ENCODE data around the gene GET3. TPM values are rescaled to one million over a fixed set of nuclear protein-coding genes. Genes with fewer than 3 reads are reported as not detected.

The GET3 gene
- polyA plus RNA-seq, 4 donors, result 62.1 to 85.4 (median 69.8) TPM

- Histone ChIP-seq H3K27ac (ENCODE audit: low read depth in 1 of 3, low read length in 2 of 3) (no peak overlapping the region), H3K9me3 (ENCODE audit: control insufficient read depth in 2 of 2, insufficient read depth in 1 of 2, low read depth in 1 of 2, low read length in 1 of 2) (no peaks in the 10 kb centered on the region), H3K27me3 (ENCODE audit: control insufficient read depth in 3 of 3, insufficient read depth in 3 of 3, low read length in 3 of 3) (no peaks in the 10 kb centered on the region), H3K4me1 (ENCODE audit: control insufficient read depth in 3 of 3, insufficient read depth in 2 of 3, low read depth in 1 of 3, low read length in 2 of 3) (peaks cover 0 to 17% (median 0%) of the 10 kb centered on the region in 3 donors), H3K36me3 (ENCODE audit: control insufficient read depth in 3 of 3, insufficient read depth in 2 of 3, low read depth in 1 of 3, low read length in 3 of 3) (peaks cover 6 to 57% (median 12%) of the 10 kb centered on the region in 3 donors), H3K4me3 (ENCODE audit: low read depth in 1 of 3, low read length in 3 of 3) (no peak overlapping the region)
- 94 to 96% (median 94%) methylated on average over 9 of the region's 9 CpGs for WGBS, 3 donors
- FAIRE-seq (no peak), DNase-seq (no peak)
Observed at GRCh38 chr19:12727745-12728433, 9.4 kb upstream of the GET3 start.

GRCh38 chr19:12730064-12730463, 7.2 kb upstream of the GET3 start:
- 76 to 85% (median 77%) methylated on average over 3 of the region's 3 CpGs for WGBS, 3 donors
- H3K9me3 ChIP-seq (ENCODE audit: control insufficient read depth in 2 of 2, insufficient read depth in 1 of 2, low read depth in 1 of 2, low read length in 1 of 2), result no peaks in the 10 kb centered on the region
- H3K4me1 ChIP-seq (ENCODE audit: control insufficient read depth in 3 of 3, insufficient read depth in 2 of 3, low read depth in 1 of 3, low read length in 2 of 3), result peaks cover 0 to 16% (median 3%) of the 10 kb centered on the region in 3 donors
- no peak overlapping the region for H3K27ac ChIP-seq (ENCODE audit: low read depth in 1 of 3, low read length in 2 of 3)
- no peak overlapping the region for H3K4me3 ChIP-seq (ENCODE audit: low read depth in 1 of 3, low read length in 3 of 3)
- peaks cover 6 to 61% (median 12%) of the 10 kb centered on the region in 3 donors for H3K36me3 ChIP-seq (ENCODE audit: control insufficient read depth in 3 of 3, insufficient read depth in 2 of 3, low read depth in 1 of 3, low read length in 3 of 3)
- DNase-seq, result no peak
- H3K27me3 ChIP-seq (ENCODE audit: control insufficient read depth in 3 of 3, insufficient read depth in 3 of 3, low read length in 3 of 3), result no peaks in the 10 kb centered on the region
- no peak for FAIRE-seq

GRCh38 chr19:12731337-12731736, 6.0 kb upstream of the GET3 start:
- 90 to 94% (median 91%) methylated on average over 22 to 24 of the region's 24 CpGs for WGBS, 3 donors
- FAIRE-seq (no peak), DNase-seq (no peak)
- H3K4me3 ChIP-seq (ENCODE audit: low read depth in 1 of 3, low read length in 3 of 3), result no peak overlapping the region
- no peaks in the 10 kb centered on the region for H3K27me3 ChIP-seq (ENCODE audit: control insufficient read depth in 3 of 3, insufficient read depth in 3 of 3, low read length in 3 of 3)
- H3K4me1 ChIP-seq (ENCODE audit: control insufficient read depth in 3 of 3, insufficient read depth in 2 of 3, low read depth in 1 of 3, low read length in 2 of 3), result peaks cover 0 to 20% (median 3%) of the 10 kb centered on the region in 3 donors
- H3K9me3 ChIP-seq (ENCODE audit: control insufficient read depth in 2 of 2, insufficient read depth in 1 of 2, low read depth in 1 of 2, low read length in 1 of 2), result no peaks in the 10 kb centered on the region
- H3K36me3 ChIP-seq (ENCODE audit: control insufficient read depth in 3 of 3, insufficient read depth in 2 of 3, low read depth in 1 of 3, low read length in 3 of 3), result peaks cover 6 to 61% (median 12%) of the 10 kb centered on the region in 3 donors
- H3K27ac ChIP-seq (ENCODE audit: low read depth in 1 of 3, low read length in 2 of 3), result no peak overlapping the region

- peak; percentile 36 to 71 for DNase-seq
- Histone ChIP-seq H3K4me3 (ENCODE audit: low read depth in 1 of 3, low read length in 3 of 3) (peak overlapping the region; percentile 79 to 94 (median 91)), H3K9me3 (ENCODE audit: control insufficient read depth in 2 of 2, insufficient read depth in 1 of 2, low read depth in 1 of 2, low read length in 1 of 2) (no peaks in the 10 kb centered on the region), H3K27me3 (ENCODE audit: control insufficient read depth in 3 of 3, insufficient read depth in 3 of 3, low read length in 3 of 3) (no peaks in the 10 kb centered on the region), H3K36me3 (ENCODE audit: control insufficient read depth in 3 of 3, insufficient read depth in 2 of 3, low read depth in 1 of 3, low read length in 3 of 3) (peaks cover 6 to 52% (median 12%) of the 10 kb centered on the region in 3 donors), H3K27ac (ENCODE audit: low read depth in 1 of 3, low read length in 2 of 3) (peak overlapping the region; percentile 81 to 93 (median 90)), H3K4me1 (ENCODE audit: control insufficient read depth in 3 of 3, insufficient read depth in 2 of 3, low read depth in 1 of 3, low read length in 2 of 3) (peaks cover 0 to 31% (median 8%) of the 10 kb centered on the region in 3 donors)
- 0 to 1% (median 1%) methylated on average over 15 of the region's 15 CpGs for WGBS, 3 donors
- no peak for FAIRE-seq
Observed at GRCh38 chr19:12733369-12734214, 3.7 kb upstream of the GET3 start.

GRCh38 chr19:12737835-12738351, 596 bp downstream of the GET3 start:
- peak overlapping the region in 1 of 3 donors; percentile 70 for H3K27ac ChIP-seq (ENCODE audit: low read depth in 1 of 3, low read length in 2 of 3)
- FAIRE-seq, result no peak

GRCh38 chr19:12745166-12745897, 8.0 kb downstream of the GET3 start:
- Histone ChIP-seq H3K4me3 (ENCODE audit: low read depth in 1 of 3, low read length in 3 of 3) (no peak overlapping the region), H3K9me3 (ENCODE audit: control insufficient read depth in 2 of 2, insufficient read depth in 1 of 2, low read depth in 1 of 2, low read length in 1 of 2) (peaks cover 0 to 19% of the 10 kb centered on the region in 2 donors), H3K36me3 (ENCODE audit: control insufficient read depth in 3 of 3, insufficient read depth in 2 of 3, low read depth in 1 of 3, low read length in 3 of 3) (peaks cover 5 to 67% (median 24%) of the 10 kb centered on the region in 3 donors), H3K27me3 (ENCODE audit: control insufficient read depth in 3 of 3, insufficient read depth in 3 of 3, low read length in 3 of 3) (peaks cover 0 to 12% (median 0%) of the 10 kb centered on the region in 3 donors), H3K4me1 (ENCODE audit: control insufficient read depth in 3 of 3, insufficient read depth in 2 of 3, low read depth in 1 of 3, low read length in 2 of 3) (no peaks in the 10 kb centered on the region), H3K27ac (ENCODE audit: low read depth in 1 of 3, low read length in 2 of 3) (no peak overlapping the region)
- FAIRE-seq (no peak), DNase-seq (no peak)
- WGBS, 3 donors, result 83 to 91% (median 87%) methylated on average over 20 to 22 of the region's 22 CpGs

More at GRCh38 chr19:12737835-12738351, 596 bp downstream of the GET3 start:
- DNase-seq, result no peak
- Histone ChIP-seq H3K9me3 (ENCODE audit: control insufficient read depth in 2 of 2, insufficient read depth in 1 of 2, low read depth in 1 of 2, low read length in 1 of 2) (no peaks in the 10 kb centered on the region), H3K36me3 (ENCODE audit: control insufficient read depth in 3 of 3, insufficient read depth in 2 of 3, low read depth in 1 of 3, low read length in 3 of 3) (peaks cover 0 to 41% (median 2%) of the 10 kb centered on the region in 3 donors), H3K4me1 (ENCODE audit: control insufficient read depth in 3 of 3, insufficient read depth in 2 of 3, low read depth in 1 of 3, low read length in 2 of 3) (peaks cover 0 to 20% (median 8%) of the 10 kb centered on the region in 3 donors), H3K4me3 (ENCODE audit: low read depth in 1 of 3, low read length in 3 of 3) (peak overlapping the region; percentile 58 to 87 (median 84)), H3K27me3 (ENCODE audit: control insufficient read depth in 3 of 3, insufficient read depth in 3 of 3, low read length in 3 of 3) (no peaks in the 10 kb centered on the region)
- WGBS, 3 donors, result 11 to 12% (median 11%) methylated on average over 13 of the region's 13 CpGs

- peaks cover 5 to 47% (median 24%) of the 10 kb centered on the region in 3 donors for H3K36me3 ChIP-seq (ENCODE audit: control insufficient read depth in 3 of 3, insufficient read depth in 2 of 3, low read depth in 1 of 3, low read length in 3 of 3)
- H3K27me3 ChIP-seq (ENCODE audit: control insufficient read depth in 3 of 3, insufficient read depth in 3 of 3, low read length in 3 of 3), result peaks cover 0 to 28% (median 3%) of the 10 kb centered on the region in 3 donors
- H3K4me1 ChIP-seq (ENCODE audit: control insufficient read depth in 3 of 3, insufficient read depth in 2 of 3, low read depth in 1 of 3, low read length in 2 of 3), result no peaks in the 10 kb centered on the region
- 71 to 83% (median 82%) methylated on average over 5 to 6 of the region's 6 CpGs for WGBS, 3 donors
- DNase-seq (no peak), FAIRE-seq (no peak)
- H3K9me3 ChIP-seq (ENCODE audit: control insufficient read depth in 2 of 2, insufficient read depth in 1 of 2, low read depth in 1 of 2, low read length in 1 of 2), result peaks cover 0 to 19% of the 10 kb centered on the region in 2 donors
- H3K4me3 ChIP-seq (ENCODE audit: low read depth in 1 of 3, low read length in 3 of 3), result no peak overlapping the region
- H3K27ac ChIP-seq (ENCODE audit: low read depth in 1 of 3, low read length in 2 of 3), result no peak overlapping the region
Observed at GRCh38 chr19:12748489-12748888, 11.2 kb downstream of the GET3 start.
